GM23338 (cell line): ENCODE measurements around the gene CHRDL2.

Experiments
- CREB1 ChIP-seq: fragments of 250-450 bp; sonication (Bioruptor Pico); IDR thresholded peaks from 2 replicates; pipeline ENCODE4 v1.5.0; 2020; ENCODE audit warnings: low read depth, mild to moderate bottlenecking, moderate library complexity
- EZH2phosphoT487 ChIP-seq: fragments of 200-600 bp; sonication (generic); IDR thresholded peaks from one replicate; pipeline ENCODE4 v1.8.1; 2018; ENCODE audit warnings: antibody characterized with exemption; ENCODE audit not compliant: unreplicated experiment
- JUNB ChIP-seq: IDR thresholded peaks from one replicate; pipeline ENCODE4 v1.6.1; 2016; ENCODE audit warnings: antibody characterized with exemption; ENCODE audit not compliant: unreplicated experiment
- POLR2AphosphoS5 ChIP-seq: IDR thresholded peaks from 2 replicates; pipeline ENCODE4 v1.6.1; 2016; ENCODE audit warnings: antibody characterized with exemption, low read depth
- REST ChIP-seq: IDR thresholded peaks from one replicate; pipeline ENCODE4 v1.6.1; 2018; ENCODE audit warnings: antibody characterized with exemption; ENCODE audit not compliant: unreplicated experiment
- TF ChIP-seq, protein P1 (sequence below), 2 experiments: fragments of 200-600 bp in 1 of 2; sonication (generic) in 1 of 2; conservative IDR thresholded peaks; 2 replicates each; pipeline versions ENCODE4 v1.5.1 to v1.6.1; 2016 to 2017; ENCODE audit warnings: antibody characterized with exemption in 2 of 2, low read depth in 2 of 2, mild to moderate bottlenecking in 2 of 2, moderate library complexity in 1 of 2

DNA sequence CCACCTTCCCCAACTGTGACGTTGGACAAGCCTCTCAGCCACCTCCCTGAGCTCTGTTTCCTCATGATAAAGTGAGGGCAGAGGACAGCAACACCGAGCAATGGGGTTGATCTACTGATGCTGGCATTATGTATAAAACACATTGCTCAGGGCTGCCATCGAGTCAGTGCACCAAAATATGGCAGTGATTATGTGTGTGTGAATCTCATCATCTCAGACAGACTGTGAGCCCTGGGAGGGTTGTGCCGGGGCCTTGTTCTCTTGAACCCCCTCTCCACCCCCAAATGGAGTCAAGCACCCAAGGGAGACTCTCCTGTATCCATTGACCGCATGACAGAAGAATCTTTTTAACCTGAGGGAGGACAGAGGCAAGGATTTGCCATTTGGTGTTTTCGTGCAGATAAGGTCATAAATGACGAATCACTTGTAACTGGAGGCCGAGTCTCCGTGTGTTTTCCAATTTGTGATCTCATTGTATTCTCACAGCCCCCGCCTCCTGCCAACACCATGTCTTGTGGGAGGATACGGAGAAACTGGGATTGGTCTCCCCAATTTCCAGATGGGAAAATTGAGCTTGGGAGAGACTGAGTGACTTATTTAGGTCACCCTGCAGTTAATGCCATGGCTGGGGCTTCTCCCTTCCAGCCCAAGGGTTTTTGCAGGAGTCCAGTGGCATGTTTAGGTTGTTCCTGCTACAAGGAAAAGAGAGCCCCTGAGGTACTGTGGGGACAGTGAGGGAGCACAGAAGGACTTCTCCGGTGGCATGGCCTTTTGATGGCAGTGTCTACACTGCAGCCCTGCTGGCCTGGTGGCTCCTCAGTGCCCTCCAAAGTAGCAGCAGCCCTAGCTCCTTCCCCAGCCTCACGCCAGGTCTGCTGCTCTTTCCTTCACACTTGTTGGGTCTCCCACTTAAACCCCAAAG lies 52.4 kb downstream of the CHRDL2 start:
- no peak for TF ChIP-seq CREB1 (CRISPR knock-in tag)
- no peak for TF ChIP-seq EZH2phosphoT487
- no peak for TF ChIP-seq REST
- TF ChIP-seq, protein P1, sequence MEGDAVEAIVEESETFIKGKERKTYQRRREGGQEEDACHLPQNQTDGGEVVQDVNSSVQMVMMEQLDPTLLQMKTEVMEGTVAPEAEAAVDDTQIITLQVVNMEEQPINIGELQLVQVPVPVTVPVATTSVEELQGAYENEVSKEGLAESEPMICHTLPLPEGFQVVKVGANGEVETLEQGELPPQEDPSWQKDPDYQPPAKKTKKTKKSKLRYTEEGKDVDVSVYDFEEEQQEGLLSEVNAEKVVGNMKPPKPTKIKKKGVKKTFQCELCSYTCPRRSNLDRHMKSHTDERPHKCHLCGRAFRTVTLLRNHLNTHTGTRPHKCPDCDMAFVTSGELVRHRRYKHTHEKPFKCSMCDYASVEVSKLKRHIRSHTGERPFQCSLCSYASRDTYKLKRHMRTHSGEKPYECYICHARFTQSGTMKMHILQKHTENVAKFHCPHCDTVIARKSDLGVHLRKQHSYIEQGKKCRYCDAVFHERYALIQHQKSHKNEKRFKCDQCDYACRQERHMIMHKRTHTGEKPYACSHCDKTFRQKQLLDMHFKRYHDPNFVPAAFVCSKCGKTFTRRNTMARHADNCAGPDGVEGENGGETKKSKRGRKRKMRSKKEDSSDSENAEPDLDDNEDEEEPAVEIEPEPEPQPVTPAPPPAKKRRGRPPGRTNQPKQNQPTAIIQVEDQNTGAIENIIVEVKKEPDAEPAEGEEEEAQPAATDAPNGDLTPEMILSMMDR (conservative IDR thresholded peaks at IDR 0.05; ENCODE audit: low read depth in 2 of 2) = no peak
- no peak for TF ChIP-seq POLR2AphosphoS5
- no peak for TF ChIP-seq JUNB
